B cell (primary cell): Measurements from ENCODE around the gene ZSCAN12. TPM values are rescaled to one million over a fixed set of nuclear protein-coding genes. Genes with fewer than 3 reads are reported as not detected.

Experiments used
- ATAC-seq: fragments of 200-7000 bp; cut with Tn5 transposase; one replicate; pipeline ENCODE4 v1.10.0; 2021; ENCODE audit warnings: low read depth, mild to moderate bottlenecking, moderate number of reproducible peaks, moderate library complexity
- CTCF ChIA-PET: fragments of 350-600 bp; sonication (Branson Sonifier 250); formaldehyde crosslinking; loops from one replicate; lab custom pipeline; 2021; ENCODE audit warnings: antibody characterized with exemption, inconsistent platforms; lab: Charles Lee
- POLR2A ChIA-PET: fragments of 350-600 bp; sonication (Branson Sonifier 250); formaldehyde crosslinking; loops from one replicate; lab custom pipeline; 2021; ENCODE audit warnings: antibody characterized with exemption; lab: Charles Lee
- DNase-seq: peaks from one replicate; pipeline ENCODE4 v3.0.0; 2013
- H2AFZ ChIP-seq: 2 replicates; pipeline ENCODE4 v1.6.1; 2012; ENCODE audit warnings: mild to moderate bottlenecking, low read depth, low read length; ENCODE audit not compliant: insufficient read depth, poor library complexity, severe bottlenecking
- H3K27ac ChIP-seq, 2 donors: 1 replicate in 1 of 2; 2 replicates in 1 of 2; pipeline ENCODE4 v1.5.1; 2012 to 2013; ENCODE audit warnings: low read length in 2 of 2, mild to moderate bottlenecking in 2 of 2, moderate library complexity in 1 of 2
- H3K27me3 ChIP-seq, 4 experiments: fragments of 200-600 bp in 1 of 4; sonication (generic) in 1 of 4; replicated peaks in 1 of 4; 1 replicate in 2 of 4; 2 replicates in 2 of 4; pipeline versions ENCODE4 v1.6.1 to v1.7.0; 2013 to 2016; ENCODE audit warnings: low read length in 3 of 4, mild to moderate bottlenecking in 2 of 4, mixed read lengths in 1 of 4, moderate library complexity in 1 of 4; ENCODE audit not compliant: insufficient read depth in 4 of 4, control insufficient read depth in 3 of 4; ENCODE audit errors: control extremely low read depth in 1 of 4
- H3K36me3 ChIP-seq, 2 experiments: replicated peaks in 1 of 2; 1 replicate in 1 of 2; 2 replicates in 1 of 2; pipeline versions ENCODE4 v1.6.1 to v1.7.1; 2013; ENCODE audit warnings: low read length in 1 of 2; ENCODE audit not compliant: insufficient read depth in 2 of 2, control insufficient read depth in 1 of 2; ENCODE audit errors: control extremely low read depth in 1 of 2, extremely low read depth in 1 of 2
- H3K4me1 ChIP-seq, 2 donors: fragments of 200-600 bp in 1 of 2; sonication (generic) in 1 of 2; 1 replicate in 1 of 2; 2 replicates in 1 of 2; pipeline versions ENCODE4 v1.5.1 to v1.6.1; 2013 to 2017; ENCODE audit warnings: low read length in 2 of 2; ENCODE audit not compliant: control insufficient read depth in 2 of 2, insufficient read depth in 2 of 2
- H3K4me2 ChIP-seq: replicated peaks from 2 replicates; pipeline ENCODE3; 2012; ENCODE audit warnings: mild to moderate bottlenecking, low read depth, low read length; ENCODE audit not compliant: poor library complexity, severe bottlenecking
- H3K4me3 ChIP-seq, 5 experiments: fragments of 200-600 bp in 1 of 5; sonication (generic) in 1 of 5; 1 replicate in 3 of 5; 2 replicates in 2 of 5; pipeline versions ENCODE4 v1.5.1 to v1.7.0; 2011 to 2016; ENCODE audit warnings: low read length in 4 of 5, mild to moderate bottlenecking in 4 of 5, low read depth in 2 of 5, control low read depth in 1 of 5, moderate library complexity in 1 of 5; ENCODE audit not compliant: insufficient read depth in 1 of 5; ENCODE audit errors: control extremely low read depth in 1 of 5, extremely low read depth in 1 of 5
- H3K79me2 ChIP-seq: fragments of 200-600 bp; sonication (generic); one replicate; pipeline ENCODE4 v1.6.0; 2016; ENCODE audit warnings: low read length; ENCODE audit not compliant: control insufficient read depth, insufficient read depth
- H3K9ac ChIP-seq: fragments of 200-600 bp; sonication (generic); 2 replicates; pipeline ENCODE4 v1.6.1; 2017; ENCODE audit warnings: mild to moderate bottlenecking, low read length, moderate library complexity
- H3K9me3 ChIP-seq, 3 donors: one replicate each; pipeline versions ENCODE4 v1.6.1 to v1.7.1; 2013; ENCODE audit warnings: low read length in 2 of 3; ENCODE audit not compliant: control insufficient read depth in 2 of 3, insufficient read depth in 1 of 3; ENCODE audit errors: control extremely low read depth in 1 of 3
- H4K20me1 ChIP-seq: 2 replicates; pipeline ENCODE4 v1.6.0; 2012; ENCODE audit warnings: mild to moderate bottlenecking, low read length; ENCODE audit not compliant: insufficient read depth, control insufficient read depth, poor library complexity, severe bottlenecking
- H3K27ac Mint-ChIP-seq: one replicate; pipeline ENCODE4 v1.8.0; 2021; ENCODE audit warnings: mixed read lengths
- H3K27me3 Mint-ChIP-seq: one replicate; pipeline ENCODE4 v1.8.0; 2021; ENCODE audit warnings: mixed read lengths
- H3K4me1 Mint-ChIP-seq: one replicate; pipeline ENCODE4 v1.8.0; 2021; ENCODE audit warnings: mixed read lengths
- H3K4me3 Mint-ChIP-seq: one replicate; pipeline ENCODE4 v1.8.0; 2021; ENCODE audit warnings: mixed read lengths
- H3K9me3 Mint-ChIP-seq: one replicate; pipeline ENCODE4 v1.8.0; 2022; ENCODE audit warnings: mixed read lengths; ENCODE audit not compliant: insufficient read depth
- EZH2 ChIP-seq: IDR thresholded peaks from 2 replicates; pipeline ENCODE4 v1.6.1; 2012; ENCODE audit warnings: borderline replicate concordance, low read depth, mild to moderate bottlenecking, moderate library complexity, low read length; ENCODE audit not compliant: insufficient read depth, poor library complexity, severe bottlenecking
- WGBS: methylation state at CpG from one replicate; pipeline ENCODE4 v1.1.5; 2013; ENCODE audit warnings: missing lambda C conversion rate; ENCODE audit not compliant: insufficient coverage; 5-methylcytosine and 5-hydroxymethylcytosine counted together
- intact Hi-C: fragments of 100-400 bp; cut with micrococcal nuclease; formaldehyde crosslinking; loops from one replicate; pipeline ENCODE4 v1.10.0; 2022
- polyA plus RNA-seq: library from polyadenylated mRNA; depleted of rRNA; stranded (reverse); fragments of >200 nt; gene quantifications from 2 replicates; pipeline ENCODE4 v1.2.3, GENCODE V29; 2012
- total RNA-seq, 2 donors: library from RNA; stranded (reverse); fragments of 120-200 nt in 1 of 2; gene quantifications; 1 replicate in 1 of 2; 2 replicates in 1 of 2; pipeline versions ENCODE4 v1.2.3 to v1.2.4, GENCODE V29; 2013 to 2022
- TF ChIP-seq, protein P1 (sequence below): fragments of 200-600 bp; IDR thresholded peaks from one replicate; pipeline ENCODE4 v1.8.0; 2022; ENCODE audit warnings: antibody characterized with exemption, mild to moderate bottlenecking

The ZSCAN12 gene
- total and polyA plus RNA-seq, 2 donors (not counting 1 experiment from before 2014, with no cell fraction given), result 3.5 to 14.8 TPM

DNA sequence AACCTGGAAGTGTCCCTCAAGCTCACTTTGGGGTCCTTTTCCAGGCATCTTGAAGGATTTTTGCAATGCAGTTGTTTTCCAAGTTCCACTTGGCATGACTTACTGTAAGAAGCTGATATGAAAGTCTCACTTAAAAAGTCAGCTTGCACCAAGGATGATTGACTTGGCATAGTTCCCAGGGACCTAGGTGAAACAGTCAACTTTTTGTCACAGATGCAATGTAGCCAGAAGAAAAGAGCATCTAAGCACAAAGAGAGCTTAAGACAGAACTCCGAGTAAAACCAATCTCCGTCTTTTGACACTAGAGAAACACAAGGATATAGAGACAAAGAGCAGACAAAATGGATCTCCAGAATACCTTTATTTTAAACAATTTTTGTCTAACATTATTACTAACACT lies 2.6 kb upstream of the ZSCAN12 start:
- Histone ChIP-seq H4K20me1 (no peaks in the 10 kb centered on the region), H3K4me1 (peaks cover 14 to 16% of the 10 kb centered on the region in 2 donors), H3K9ac (no peak overlapping the region), H3K9me3 (peaks cover 0 to 4% (median 0%) of the 10 kb centered on the region in 3 donors), H3K79me2 (peaks cover 17% of the 10 kb centered on the region), H3K4me2 (no peak overlapping the region), H3K36me3 (peaks cover 0 to 2% of the 10 kb centered on the region in 2 experiments), H2AFZ (no peak overlapping the region), H3K27ac (no peak overlapping the region), H3K4me3 (no peak overlapping the region), H3K27me3 (peaks cover 0 to 25% (median 11%) of the 10 kb centered on the region in 4 experiments)
- CTCF ChIA-PET, result interaction anchor here (1.3 kb wide), 2 partner anchors 19 to 46 kb away, joined by 4 to 5 read pairs; no protein-coding TSS in a partner anchor
- intact Hi-C loops, result no loop called here
- TF ChIP-seq, protein P1, sequence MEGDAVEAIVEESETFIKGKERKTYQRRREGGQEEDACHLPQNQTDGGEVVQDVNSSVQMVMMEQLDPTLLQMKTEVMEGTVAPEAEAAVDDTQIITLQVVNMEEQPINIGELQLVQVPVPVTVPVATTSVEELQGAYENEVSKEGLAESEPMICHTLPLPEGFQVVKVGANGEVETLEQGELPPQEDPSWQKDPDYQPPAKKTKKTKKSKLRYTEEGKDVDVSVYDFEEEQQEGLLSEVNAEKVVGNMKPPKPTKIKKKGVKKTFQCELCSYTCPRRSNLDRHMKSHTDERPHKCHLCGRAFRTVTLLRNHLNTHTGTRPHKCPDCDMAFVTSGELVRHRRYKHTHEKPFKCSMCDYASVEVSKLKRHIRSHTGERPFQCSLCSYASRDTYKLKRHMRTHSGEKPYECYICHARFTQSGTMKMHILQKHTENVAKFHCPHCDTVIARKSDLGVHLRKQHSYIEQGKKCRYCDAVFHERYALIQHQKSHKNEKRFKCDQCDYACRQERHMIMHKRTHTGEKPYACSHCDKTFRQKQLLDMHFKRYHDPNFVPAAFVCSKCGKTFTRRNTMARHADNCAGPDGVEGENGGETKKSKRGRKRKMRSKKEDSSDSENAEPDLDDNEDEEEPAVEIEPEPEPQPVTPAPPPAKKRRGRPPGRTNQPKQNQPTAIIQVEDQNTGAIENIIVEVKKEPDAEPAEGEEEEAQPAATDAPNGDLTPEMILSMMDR, result no peak
- no peak for TF ChIP-seq EZH2
- Mint-ChIP-seq H3K27ac (no peak overlapping the region), H3K9me3 (no peaks in the 10 kb centered on the region), H3K4me3 (no peak overlapping the region), H3K4me1 (peaks cover 17% of the 10 kb centered on the region), H3K27me3 (peaks cover 55% of the 10 kb centered on the region)
- 70% methylated on average over 2 of the region's 2 CpGs for WGBS
- DNase-seq (no peak), ATAC-seq (no peak)
- POLR2A ChIA-PET, result no interaction called here

GRCh38 chr6:28401172-28401571 lies 1.6 kb upstream of the ZSCAN12 start:
- ATAC-seq (no peak), DNase-seq (no peak)
- peaks cover 0 to 4% (median 0%) of the 10 kb centered on the region in 3 donors for H3K9me3 ChIP-seq
- no CpG with 5 or more reads among the region's 1 CpG for WGBS
- intact Hi-C loops, result no loop called here
- H3K36me3 ChIP-seq, result peaks cover 0 to 10% of the 10 kb centered on the region in 2 experiments
- no peak for TF ChIP-seq EZH2
- TF ChIP-seq, protein P1, result no peak
- H3K4me3 ChIP-seq, result no peak overlapping the region
- H3K27ac Mint-ChIP-seq, result no peak overlapping the region
- H3K27me3 ChIP-seq, result peaks cover 0 to 24% (median 11%) of the 10 kb centered on the region in 4 experiments
- POLR2A ChIA-PET, result no interaction called here
- peaks cover 16 to 17% of the 10 kb centered on the region in 2 donors for H3K4me1 ChIP-seq
- no peak overlapping the region for H3K4me2 ChIP-seq
- H3K9ac ChIP-seq, result no peak overlapping the region
- CTCF ChIA-PET, result interaction anchor here (1.4 kb wide), 1 partner anchor 18 kb away, joined by 4 read pairs; no protein-coding TSS in a partner anchor
- H3K27me3 Mint-ChIP-seq, result peaks cover 48% of the 10 kb centered on the region
- H4K20me1 ChIP-seq, result no peaks in the 10 kb centered on the region
- no peak overlapping the region for H3K4me3 Mint-ChIP-seq
- H2AFZ ChIP-seq, result no peak overlapping the region
- no peak overlapping the region for H3K27ac ChIP-seq
- peaks cover 25% of the 10 kb centered on the region for H3K79me2 ChIP-seq
- no peaks in the 10 kb centered on the region for H3K9me3 Mint-ChIP-seq
- H3K4me1 Mint-ChIP-seq, result peaks cover 26% of the 10 kb centered on the region
